ENCODE measurements around the gene ANKFN1.
A peak's percentile ranks its signal among the peaks of the same experiment; 100 is the strongest.

Gene ANKFN1

DNA sequence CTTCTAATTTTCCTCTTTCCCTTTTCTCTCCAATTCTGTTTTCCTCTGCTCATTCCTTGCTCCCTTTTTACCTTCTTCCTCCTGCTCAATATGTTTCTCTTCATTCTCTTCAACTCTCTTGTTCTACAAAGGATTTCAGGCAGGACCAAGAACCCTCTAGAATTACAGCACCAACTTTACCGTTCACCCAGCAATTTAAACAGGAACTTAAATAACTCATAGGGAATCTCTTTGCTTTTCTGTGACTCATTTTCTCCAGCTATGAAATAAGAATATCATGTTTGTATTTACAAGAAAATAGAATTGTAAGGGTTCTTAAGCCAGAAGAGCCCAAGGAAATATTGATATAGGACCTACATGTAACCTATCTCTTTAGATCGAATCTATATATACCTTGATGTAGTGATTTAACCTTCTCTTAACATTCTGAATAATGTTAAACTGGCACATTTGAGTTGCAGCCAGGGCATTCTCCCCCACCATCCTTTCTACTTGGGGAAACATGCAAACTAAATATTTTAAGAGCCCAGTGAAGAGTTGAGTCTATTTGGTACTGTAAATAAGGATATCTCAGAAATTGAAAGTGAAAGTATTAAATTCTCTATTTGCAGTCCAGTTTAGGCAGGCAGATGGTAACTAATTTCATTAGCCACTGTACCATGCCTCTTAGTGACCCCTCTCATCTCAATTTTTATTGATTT is 137.0 kb downstream of the ANKFN1 start:
- DNase-seq: no peak

DNA sequence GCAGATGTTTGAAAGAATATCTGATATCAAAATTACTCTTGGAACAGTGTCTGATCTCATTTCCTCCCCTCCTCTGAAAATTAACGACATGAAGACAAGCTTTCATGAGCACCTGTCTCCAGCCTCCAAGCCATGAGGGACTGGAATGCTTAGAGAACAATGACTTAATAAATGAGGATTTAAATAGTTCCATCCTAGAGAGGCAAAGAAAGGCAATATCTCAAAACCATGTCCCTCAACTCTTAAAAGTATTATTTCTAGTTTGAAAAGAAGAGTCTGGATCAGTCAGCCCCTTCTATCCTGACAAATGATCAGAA is 137.5 kb downstream of the ANKFN1 start:
- DNase-seq: peak; percentile 50

DNA sequence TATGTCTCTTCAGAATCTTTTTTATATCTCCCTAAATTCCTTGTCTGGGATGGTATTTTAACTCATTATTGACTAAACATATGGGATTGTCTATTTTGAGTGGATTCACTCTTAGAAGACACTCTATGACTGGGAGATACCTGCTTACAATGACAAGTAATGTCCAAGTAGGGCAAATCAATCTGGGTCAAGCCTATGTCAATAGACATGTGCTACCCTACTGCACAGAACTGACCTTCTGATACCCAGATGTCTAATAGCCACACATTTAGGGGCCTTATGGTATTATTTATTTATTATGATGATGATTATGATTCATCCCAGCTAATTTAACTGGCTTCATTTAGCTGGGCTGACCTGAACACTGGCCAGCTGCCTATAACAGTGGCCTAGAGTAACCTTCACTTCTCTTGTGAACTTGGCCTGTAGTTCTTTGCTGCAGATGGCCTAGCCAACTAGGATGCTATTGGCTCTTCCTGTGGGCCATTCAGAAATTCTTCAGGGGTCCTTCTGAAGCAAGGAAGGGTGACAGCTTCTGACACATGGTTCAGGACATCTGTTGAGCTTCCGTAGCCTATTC is 138.0 kb downstream of the ANKFN1 start:
- no peak for DNase-seq

GRCh38 chr17:56292010-56292409 is 138.7 kb downstream of the ANKFN1 start:
- DNase-seq: no peak

DNA sequence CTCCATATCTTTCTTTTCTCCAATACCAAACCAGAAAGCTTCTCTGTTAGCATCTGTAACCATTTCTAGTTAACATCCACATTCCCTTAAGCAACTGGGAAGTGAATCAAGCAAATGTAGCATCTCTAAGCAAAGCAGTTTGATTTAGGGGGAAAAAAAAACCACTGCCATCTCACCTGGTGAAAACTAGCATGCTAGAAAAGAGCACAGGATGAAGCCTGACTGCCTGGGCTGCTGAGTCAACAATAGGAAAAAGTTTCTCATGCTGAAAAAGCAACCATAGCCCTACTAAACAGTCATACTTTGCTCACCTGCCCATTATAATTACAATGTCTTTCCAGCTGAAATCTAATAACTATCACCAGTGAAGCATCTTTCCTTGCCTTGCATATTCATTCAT is 139.3 kb downstream of the ANKFN1 start:
- no peak for DNase-seq

- no peak for DNase-seq
Measured at GRCh38 chr17:56297184-56297583, 143.9 kb downstream of the ANKFN1 start.

DNA sequence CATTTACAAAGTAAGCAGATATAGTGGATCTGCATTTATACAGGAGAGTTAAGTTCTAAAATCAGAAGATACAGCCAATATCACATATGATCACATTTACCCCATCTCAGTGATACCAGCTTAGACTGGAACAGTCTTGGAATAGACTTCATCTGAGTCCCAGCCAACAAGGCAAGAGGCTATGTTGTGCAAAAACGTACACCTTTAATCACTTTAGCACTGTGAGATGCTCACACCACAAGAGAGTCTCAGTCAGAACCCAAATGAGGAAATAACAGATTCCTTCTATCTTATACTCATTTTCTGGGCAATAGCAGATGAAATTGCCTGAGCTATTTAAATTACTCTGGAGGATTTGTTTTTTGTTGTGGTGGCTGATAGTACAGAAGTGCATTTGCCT is 145.6 kb downstream of the ANKFN1 start:
- no peak for DNase-seq

DNA sequence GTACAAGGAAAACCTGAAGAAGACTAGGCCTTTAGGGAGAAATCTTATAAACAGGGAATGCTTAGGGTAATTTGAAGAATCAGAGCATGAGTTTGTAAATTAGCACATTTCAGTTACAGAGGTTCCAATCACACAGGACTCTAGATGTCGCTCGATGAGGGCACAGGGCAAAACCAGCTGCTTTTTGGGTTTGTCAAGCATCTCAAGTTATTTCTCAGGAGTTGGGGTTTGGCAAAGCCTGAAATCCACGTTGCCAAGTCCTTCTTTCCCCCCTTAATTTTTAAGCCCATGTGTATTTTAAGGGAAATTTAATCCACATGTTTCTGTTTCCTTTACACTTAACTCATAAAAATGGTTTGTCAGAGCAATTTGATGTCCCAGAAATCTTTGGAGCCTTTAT is 146.9 kb downstream of the ANKFN1 start:
- no peak for DNase-seq

- no peak for DNase-seq
Measured at GRCh38 chr17:56305007-56305406, 151.7 kb downstream of the ANKFN1 start.

- DNase-seq: no peak
Measured at GRCh38 chr17:56309897-56310296, 156.6 kb downstream of the ANKFN1 start.

- DNase-seq: no peak
Measured at GRCh38 chr17:56310782-56311181, 157.5 kb downstream of the ANKFN1 start.

DNA sequence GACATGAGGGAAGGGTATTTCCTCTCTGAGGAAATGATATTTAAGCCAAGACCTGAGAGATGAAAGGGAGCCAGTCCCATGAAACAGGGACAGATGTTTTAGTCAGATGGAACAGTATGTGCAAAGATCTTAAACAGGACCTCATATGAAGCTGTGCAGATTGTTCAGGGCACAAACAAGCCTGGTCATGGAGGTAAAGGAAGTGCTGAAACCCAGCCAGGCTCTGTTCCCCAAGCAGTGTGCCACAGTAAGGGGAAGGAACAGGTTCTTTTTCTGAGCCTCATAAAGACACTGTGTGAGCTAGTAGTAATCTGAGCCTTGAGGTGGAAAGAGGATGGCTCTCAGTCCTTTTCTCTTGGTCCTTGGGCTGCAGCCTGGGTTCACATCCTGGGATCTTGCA is 159.9 kb downstream of the ANKFN1 start:
- no peak for DNase-seq

- no peak for DNase-seq
Measured at GRCh38 chr17:56314026-56314425, 160.8 kb downstream of the ANKFN1 start.

DNA sequence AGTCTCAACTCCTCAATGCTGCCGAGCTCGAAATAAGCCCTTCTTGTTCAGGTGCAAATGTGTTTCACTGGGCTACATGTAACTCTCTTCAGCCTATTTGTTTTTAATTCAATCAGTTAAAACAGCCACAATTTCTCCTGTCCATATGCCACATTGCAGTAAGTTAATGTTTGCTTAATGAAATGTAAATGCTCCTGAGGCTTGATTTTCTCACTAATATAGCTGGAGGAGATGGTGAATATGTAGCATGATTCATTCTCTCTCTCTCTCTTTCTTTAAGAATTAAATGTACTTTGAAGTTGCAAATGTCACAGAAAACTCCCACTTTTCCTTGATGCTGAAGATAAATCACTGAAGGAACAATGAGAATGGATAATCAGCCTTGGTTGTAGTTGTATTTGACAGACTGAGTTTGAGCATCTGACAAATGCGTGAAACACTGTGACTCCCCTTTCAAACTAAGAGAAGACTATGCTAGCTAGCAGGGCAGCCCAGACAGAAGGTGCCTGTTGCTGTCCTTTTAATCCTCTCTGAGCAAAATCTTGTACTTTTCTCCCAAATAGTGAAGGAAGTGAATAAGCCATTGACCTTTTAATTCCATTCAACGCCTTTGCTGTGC is 161.8 kb downstream of the ANKFN1 start:
- no peak for DNase-seq

DNA sequence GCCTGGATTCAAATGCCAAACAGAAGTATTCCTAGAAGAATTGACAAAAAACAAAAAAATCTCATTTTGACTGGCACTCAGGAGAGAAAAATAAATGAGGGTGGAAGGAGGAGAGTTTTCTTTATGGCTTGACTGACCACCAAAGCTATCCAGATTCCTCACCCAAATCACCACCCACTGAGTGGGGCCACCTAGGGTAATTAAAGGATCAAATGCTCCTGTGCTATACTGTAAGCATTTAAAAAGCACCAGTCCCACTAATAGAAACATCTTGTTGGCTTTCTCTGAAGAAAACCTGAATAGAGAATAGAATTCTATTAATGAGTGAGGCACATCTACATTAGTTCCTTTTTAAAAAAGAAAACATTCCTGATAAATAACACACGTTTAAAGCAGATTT is 163.3 kb downstream of the ANKFN1 start:
- no peak for DNase-seq

GRCh38 chr17:56317351-56318208 is 164.3 kb downstream of the ANKFN1 start:
- no peak for DNase-seq

GRCh38 chr17:56319531-56319930 is 166.3 kb downstream of the ANKFN1 start:
- DNase-seq: peak; percentile 91

- DNase-seq: no peak
Measured at GRCh38 chr17:56320443-56320842, 167.2 kb downstream of the ANKFN1 start.

DNA sequence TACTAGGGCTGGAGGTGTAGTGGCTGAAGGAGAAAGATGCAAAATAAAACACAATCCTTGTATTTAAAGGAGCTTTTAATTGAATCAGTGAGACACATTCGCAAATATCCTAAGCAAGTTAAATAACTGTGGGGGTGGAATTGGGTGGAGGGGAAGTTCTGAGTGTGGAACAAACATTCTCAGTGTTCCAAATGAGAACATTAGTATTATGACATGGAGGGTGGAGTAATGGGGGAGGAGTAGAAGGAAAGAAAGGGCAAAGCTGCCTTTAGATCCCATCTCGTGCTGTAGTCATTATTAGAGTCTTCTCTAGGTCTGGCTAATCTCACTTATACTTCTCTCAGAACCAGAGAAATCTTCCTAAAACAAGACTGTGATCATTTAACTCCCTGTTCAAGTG is 169.7 kb downstream of the ANKFN1 start:
- no peak for DNase-seq

DNA sequence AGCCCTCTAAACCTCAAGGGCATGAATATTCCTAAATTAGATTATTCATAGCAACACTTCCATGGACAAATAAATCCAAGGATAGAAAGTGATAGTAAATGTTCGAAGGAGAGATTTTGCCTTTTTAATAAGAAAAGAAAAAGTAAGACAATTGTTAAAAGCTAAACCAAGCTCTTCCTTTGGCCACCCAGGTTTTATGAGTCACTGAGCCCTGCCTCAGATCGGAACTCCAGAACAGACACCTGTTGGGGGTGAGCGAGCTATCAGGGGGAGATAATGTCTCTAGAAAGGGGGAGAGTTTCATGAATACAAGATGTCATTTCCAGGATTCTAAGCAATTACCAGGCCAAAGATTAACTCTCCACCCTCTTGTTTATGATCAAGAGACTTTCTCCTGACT is 171.4 kb downstream of the ANKFN1 start:
- DNase-seq: no peak

GRCh38 chr17:56325313-56326000 is 172.2 kb downstream of the ANKFN1 start:
- no peak for DNase-seq

GRCh38 chr17:56326001-56326359 is 172.7 kb downstream of the ANKFN1 start:
- no peak for DNase-seq

DNA sequence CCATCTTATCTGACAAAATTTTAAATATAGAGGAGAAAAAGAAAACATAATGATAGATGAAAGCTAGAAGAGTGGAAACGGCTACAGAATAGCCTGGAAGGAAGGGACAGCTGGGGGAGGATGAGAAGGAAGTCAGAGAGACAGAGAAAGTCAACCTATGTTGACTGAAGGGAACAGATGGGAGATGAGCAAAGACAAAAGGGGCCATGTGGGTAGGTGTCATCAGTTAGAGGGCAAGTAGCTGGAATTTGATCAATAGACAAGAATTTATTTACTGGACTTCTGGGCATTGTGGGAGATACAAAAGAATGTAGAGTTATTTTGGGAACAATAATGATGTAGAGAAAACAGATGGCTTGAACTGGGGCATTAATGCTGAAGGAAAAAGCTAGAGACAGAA is 194.4 kb downstream of the ANKFN1 start:
- DNase-seq: no peak
